SHP77 treated with DMSO at 0.1 percent for 48 hours (cell line): Measurements from ENCODE around the gene C19orf25.
A peak's percentile ranks its signal among the peaks of the same experiment; 100 is the strongest.
"Not testable (repeated sequence)": the region's sequence is repeated elsewhere in the genome, so short reads cannot be mapped to it uniquely, and the experiment has no call there.

Experiments used
- DNase-seq: peaks from one replicate; lab custom pipeline; 2025; lab: John Stamatoyannopoulos, UW

C19orf25 gene

GRCh38 chr19:1481893-1482360 lies 2.9 kb upstream of the C19orf25 start:
- no peak for DNase-seq

GRCh38 chr19:1481224-1481892 lies 2.3 kb upstream of the C19orf25 start:
- no peak for DNase-seq

- not testable (repeated sequence) for DNase-seq
These were observed 2.0 kb downstream of the C19orf25 start for GRCh38 chr19:1477056-1477455.

GRCh38 chr19:1475751-1476437 lies 3.1 kb downstream of the C19orf25 start:
- no peak for DNase-seq

GRCh38 chr19:1474765-1475351 lies 4.2 kb downstream of the C19orf25 start:
- no peak for DNase-seq

DNA sequence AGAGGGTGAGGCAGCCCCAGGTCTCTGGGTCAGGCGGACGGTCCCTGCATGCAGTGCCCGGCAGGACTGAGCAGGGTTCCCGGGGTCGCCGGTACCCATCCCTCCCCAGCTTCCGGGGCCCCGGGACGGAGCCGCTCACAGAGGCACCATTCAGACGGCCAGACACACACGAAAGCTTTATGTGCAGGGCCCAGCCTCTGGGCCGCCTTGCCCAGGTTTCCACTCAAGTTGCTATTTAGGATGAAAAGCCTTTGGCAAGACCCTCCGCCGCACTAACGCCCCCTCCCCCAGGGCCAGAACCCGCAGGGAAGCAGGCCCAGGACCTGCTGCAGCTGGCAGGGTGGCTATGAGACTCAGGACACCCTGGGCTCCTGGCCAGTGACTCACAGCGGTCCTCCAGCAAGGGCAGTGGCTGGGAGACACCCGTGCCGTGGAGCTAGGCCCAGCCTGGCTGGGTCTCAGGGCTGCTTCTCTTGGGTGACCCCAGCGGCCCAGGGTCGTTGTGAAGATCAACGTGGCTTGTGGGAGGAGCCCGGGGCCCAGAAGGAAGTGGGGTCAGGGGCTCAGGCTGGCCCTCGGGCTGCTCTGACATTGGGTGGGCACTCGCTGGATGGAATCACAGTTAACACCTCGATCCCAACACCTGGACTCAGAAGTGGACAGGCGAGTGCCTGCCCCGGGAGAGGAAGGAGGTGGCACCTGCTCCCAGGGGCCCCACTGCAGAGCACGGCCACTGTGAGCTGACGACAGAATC lies 4.8 kb downstream of the C19orf25 start:
- no peak for DNase-seq

DNA sequence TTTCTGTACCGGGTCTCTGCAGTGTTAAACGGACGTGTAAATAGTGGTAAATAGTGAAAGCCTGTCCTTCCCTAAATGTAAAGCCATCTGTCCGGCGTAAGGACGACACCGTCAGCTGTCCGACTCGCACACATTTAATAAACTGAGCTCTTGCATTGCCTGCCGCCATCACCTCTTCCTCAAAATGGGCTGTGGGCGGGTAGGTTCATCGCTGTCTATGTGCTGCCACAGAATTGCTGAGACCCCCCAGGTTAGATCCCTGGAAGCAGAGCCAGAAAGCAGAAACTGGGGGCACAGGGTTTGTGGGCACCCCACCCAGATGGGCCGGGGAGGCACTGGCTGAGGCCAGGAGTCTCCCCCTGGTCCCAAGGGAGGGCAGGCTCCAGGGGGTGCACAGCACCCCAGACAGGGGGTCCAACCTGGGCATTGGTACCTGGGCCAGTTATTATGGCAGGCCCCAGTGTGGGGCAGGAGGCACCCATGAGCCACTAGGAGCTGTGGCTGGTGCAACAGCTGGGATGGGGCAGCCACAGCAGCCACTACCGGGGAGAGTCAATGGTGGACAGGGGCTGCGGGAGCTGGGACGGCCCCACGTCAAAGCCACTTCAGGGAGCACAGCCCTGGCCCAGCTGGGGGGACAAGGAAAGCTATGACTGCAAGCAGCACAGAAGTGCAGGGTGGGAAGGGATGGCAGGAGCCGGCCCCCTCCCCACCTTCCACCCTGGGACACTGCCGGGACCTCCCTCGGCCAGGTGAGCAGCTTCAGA lies 5.7 kb downstream of the C19orf25 start:
- no peak for DNase-seq

DNA sequence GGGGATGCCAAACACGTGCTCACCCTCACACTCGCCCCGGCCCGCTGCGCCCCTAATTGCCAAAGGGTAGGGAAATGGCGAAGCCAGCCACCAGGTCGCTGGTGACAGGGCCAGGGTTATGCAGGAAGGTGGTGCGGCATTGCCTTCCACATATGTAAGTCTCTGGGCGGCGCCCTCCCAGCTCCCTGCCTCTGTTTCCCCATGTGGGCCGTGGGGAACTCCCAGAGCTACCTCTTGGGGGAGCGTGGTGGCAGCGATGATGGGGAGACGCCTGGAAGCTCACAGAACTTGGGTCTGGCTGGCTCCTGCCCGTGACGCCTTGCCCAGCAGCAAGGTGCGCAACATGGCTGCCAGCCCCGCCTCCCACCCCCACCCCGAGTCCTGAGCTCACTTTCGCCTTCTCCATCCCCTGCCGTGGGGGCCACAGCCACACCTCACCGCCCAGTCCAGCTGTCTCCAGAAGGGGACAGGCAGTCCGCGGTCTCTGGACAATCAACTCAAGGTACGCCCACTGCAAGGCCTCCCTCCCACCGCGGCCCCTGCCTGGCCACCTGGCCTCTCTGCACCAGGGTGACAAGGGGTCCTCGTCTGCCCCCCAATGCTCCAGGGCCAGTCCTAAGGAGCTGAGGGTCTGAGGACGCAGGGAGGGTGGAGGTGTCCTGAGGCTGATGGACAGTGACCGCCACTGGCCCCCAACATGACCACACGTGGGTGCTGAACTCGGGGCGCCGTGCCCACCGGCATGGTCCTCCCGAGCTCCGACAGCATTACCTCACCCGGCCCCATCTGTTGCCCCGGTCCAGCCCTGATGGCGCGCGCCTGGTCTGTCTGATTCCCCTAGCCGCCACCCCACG lies 6.6 kb downstream of the C19orf25 start:
- no peak for DNase-seq

DNA sequence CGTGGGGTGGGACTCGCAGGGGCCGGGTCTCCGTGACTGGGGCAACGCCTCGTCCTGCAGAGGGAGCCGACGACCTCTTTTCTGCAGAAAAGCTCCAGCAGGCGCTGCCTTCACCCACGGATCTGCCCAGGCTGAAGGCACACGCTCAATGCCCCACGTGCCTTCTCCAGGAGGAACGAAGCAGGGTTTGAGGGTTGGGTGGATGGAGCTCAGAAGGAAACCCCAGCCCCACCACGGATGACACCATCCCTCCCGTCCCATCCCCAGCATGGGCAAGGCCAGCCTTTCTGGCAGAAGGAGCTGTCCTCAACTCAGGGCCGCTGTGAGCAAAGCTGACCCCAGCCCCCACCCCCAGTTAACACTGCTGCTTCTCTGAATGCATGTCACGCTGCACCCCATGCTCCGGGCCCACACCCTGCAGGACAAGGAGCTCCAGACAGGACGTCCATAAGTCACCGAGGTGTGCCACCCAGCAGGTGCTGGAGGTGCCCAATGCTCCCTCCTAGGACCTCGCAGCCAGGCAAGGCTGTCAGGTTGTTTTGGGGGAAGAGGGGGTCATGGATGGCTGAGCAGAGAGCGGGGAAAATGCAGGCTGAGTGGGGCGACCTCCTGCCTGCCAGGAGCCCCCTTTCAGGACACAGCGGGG lies 7.4 kb downstream of the C19orf25 start:
- no peak for DNase-seq

DNA sequence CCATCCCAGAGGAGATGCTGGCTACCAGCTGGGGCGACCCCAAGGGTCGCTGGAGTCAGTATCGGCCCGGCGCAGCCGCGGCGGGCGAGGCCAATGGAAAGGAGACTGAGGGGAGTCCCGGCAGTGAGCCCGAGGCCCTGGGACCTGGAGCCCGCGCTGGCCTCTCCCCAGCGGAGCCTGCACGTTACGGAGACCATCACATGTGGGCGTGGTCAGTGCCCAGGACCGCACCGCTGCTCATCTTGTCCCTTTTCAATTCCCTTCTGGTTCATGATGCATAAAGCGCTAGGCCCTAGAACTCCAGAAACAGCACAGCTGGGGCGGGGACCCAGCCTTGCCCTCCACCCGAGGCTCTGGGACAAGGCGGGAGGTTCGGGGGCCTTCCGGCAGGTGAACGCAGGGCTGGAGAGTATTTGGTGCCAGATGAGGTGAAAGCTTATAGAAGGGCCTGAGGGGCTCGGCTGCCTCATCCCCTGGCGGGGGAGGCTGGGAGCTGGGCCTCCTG lies 8.0 kb downstream of the C19orf25 start:
- peak; percentile 44 for DNase-seq

- DNase-seq: no peak
These were observed 8.6 kb downstream of the C19orf25 start for GRCh38 chr19:1470305-1471009.

DNA sequence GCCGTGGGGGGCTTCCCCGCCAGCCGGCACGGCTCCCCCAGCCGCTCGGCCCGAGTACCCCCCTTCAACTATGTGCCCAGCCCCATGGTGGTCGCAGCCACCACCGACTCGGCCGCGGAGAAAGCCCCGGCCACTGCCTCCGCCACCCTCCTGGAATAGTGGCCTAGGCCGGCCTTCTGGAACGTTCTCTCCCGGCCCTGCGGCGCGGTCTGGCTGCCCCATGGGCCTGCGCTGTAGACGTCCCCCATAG lies 9.0 kb downstream of the C19orf25 start:
- DNase-seq: no peak

GRCh38 chr19:1469255-1470054 lies 9.6 kb downstream of the C19orf25 start:
- DNase-seq: no peak

GRCh38 chr19:1468821-1469254 lies 10.2 kb downstream of the C19orf25 start:
- no peak for DNase-seq

GRCh38 chr19:1468274-1468820 lies 10.7 kb downstream of the C19orf25 start:
- no peak for DNase-seq

DNA sequence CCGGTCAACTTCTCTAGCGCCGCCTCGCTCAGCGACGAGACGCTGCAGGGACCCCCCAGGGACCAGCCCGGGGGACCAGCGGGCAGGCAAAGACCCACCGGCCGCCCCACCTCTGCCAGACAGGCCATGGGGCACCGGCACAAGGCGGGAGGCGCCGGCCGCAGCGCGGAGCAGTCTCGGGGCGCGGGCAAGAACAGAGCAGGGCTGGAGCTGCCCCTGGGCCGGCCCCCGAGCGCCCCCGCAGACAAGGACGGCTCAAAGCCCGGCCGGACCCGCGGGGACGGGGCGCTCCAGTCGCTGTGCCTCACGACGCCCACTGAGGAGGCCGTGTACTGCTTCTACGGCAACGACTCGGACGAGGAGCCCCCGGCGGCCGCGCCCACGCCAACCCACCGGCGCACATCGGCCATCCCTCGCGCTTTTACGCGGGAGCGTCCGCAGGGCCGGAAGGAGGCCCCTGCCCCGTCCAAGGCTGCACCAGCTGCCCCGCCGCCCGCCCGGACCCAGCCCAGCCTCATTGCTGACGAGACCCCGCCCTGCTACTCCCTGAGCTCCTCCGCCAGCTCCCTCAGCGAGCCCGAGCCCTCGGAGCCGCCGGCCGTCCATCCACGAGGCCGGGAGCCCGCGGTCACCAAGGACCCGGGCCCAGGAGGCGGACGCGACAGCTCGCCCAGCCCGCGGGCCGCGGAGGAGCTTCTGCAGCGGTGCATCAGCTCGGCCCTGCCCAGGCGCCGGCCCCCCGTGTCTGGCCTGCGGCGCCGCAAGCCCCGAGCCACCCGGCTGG lies 11.3 kb downstream of the C19orf25 start:
- DNase-seq: no peak

DNA sequence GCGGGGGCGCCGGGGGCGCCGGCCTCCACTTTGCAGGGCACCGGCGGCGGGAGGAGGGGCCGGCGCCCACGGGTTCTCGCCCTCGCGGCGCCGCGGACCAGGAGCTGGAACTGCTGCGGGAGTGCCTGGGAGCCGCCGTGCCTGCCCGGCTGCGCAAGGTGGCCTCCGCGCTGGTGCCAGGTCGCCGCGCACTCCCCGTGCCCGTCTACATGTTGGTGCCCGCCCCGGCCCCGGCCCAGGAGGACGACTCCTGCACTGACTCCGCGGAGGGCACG lies 11.9 kb downstream of the C19orf25 start:
- no peak for DNase-seq
